Activated T-cell treated with anti-CD3 and anti-CD28 coated beads for 1 hour (primary cell): ENCODE results near the gene TTLL13.
A peak's percentile ranks its signal among the peaks of the same experiment; 100 is the strongest.
"Not testable (repeated sequence)": the region's sequence is repeated elsewhere in the genome, so short reads cannot be mapped to it uniquely, and the experiment has no call there.

ENCODE experiments used
- DNase-seq: peaks from one replicate; pipeline ENCODE4 v3.0.0-alpha.2; 2020; ENCODE audit warnings: low read depth

Gene TTLL13

GRCh38 chr15:90287101-90287500 lies 37.7 kb downstream of the TTLL13 start:
- DNase-seq, result no peak

DNA sequence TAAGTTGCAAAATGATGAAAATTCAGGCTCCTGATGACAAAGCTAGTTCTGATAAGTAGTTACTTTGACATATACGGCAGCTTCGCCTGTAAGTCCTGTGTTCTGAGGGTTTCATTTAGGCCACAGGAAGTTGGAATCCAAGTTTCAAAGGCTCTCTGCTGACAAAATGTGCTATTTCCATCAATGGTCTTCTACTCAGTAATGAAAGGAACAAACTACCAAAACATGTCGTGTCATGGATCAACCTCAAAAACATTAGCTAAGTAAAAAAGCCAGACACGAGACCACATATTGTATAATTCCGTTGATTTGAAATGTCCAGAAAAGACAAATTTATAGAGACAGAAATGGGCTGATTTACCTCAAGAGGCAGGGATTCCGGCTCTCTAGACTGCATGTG lies 38.6 kb downstream of the TTLL13 start:
- no peak for DNase-seq

DNA sequence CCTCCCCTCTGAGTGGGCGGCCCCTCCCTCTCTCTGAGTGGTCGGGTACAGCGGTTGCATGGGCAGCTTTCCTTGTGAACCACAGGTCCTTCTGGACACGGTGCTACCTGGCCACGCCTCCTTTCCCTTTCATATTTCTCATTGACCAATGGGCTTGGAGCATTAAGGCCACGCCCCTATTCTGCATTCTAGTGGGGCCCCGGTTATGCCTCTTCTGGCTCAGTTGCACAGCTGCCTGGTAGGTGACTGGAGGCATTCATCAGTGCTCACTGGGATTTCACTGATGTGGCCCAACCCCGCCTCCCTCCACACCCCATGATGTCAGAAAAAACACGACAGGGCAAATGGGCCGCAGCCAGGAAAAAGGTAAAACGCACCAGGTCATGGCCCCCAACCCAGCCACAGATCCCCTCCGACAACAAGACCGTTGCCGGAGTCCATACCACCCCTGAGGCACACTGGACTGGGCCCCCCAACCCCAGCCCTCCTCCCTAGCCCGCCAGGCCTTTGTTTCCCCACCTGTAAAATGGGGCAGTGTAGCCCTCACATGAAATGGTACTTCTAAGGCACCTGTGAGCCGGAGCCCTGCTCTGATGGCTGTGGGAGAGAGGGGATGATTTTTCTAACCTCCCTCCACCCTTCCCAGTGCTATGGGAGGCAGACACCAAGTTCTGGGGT lies 42.5 kb downstream of the TTLL13 start:
- no peak for DNase-seq

- DNase-seq, result peak; percentile 63
These were observed 43.9 kb downstream of the TTLL13 start for GRCh38 chr15:90293040-90293810.

- DNase-seq, result no peak
These were observed 44.8 kb downstream of the TTLL13 start for GRCh38 chr15:90294159-90294558.

DNA sequence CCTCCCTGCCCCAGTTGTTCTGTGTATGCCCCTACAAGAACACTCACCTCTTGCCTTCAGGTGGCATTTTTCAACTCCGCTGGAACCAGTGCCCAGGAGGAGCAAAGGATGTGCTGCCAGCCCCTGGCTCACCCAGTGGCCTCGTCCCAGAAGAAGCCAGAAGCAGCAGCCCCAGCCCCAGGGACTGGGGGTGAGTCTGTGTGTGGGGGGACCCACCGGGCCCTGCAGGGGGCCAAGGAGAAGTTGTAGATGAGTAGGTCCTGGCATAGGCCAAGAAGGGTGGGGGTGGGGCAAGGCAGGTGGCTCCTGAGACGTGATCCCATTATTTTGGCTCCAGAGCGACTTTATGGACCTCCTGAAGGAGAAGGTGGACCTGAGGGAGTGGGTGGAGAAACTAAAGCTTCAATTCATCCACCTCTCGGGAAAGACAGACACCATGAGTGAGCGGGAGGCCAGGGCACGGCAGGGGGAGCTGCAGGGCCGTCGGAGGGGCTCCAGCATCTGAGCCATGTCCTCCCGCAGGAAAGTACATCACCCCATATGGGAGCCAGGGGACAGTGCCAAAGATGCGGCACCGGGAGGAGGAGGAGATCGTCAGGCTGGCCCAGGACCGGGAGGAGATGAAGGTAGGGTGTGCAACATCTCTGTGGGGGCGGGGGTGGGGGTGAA lies 45.4 kb downstream of the TTLL13 start:
- no peak for DNase-seq

- no peak for DNase-seq
These were observed 45.9 kb downstream of the TTLL13 start for GRCh38 chr15:90295270-90295648.

GRCh38 chr15:90296316-90296884 lies 47.0 kb downstream of the TTLL13 start:
- DNase-seq, result not testable (repeated sequence)

- no peak for DNase-seq
These were observed 47.7 kb downstream of the TTLL13 start for GRCh38 chr15:90297021-90297420.

- DNase-seq, result no peak
These were observed 51.2 kb downstream of the TTLL13 start for GRCh38 chr15:90300541-90300940.

GRCh38 chr15:90300988-90301706 lies 51.8 kb downstream of the TTLL13 start:
- DNase-seq, result peak; percentile 38

- no peak for DNase-seq
These were observed 52.4 kb downstream of the TTLL13 start for GRCh38 chr15:90301707-90302300.

- not testable (repeated sequence) for DNase-seq
These were observed 56.0 kb downstream of the TTLL13 start for GRCh38 chr15:90305355-90305754.

- DNase-seq, result no peak
These were observed 56.6 kb downstream of the TTLL13 start for GRCh38 chr15:90305932-90306331.

DNA sequence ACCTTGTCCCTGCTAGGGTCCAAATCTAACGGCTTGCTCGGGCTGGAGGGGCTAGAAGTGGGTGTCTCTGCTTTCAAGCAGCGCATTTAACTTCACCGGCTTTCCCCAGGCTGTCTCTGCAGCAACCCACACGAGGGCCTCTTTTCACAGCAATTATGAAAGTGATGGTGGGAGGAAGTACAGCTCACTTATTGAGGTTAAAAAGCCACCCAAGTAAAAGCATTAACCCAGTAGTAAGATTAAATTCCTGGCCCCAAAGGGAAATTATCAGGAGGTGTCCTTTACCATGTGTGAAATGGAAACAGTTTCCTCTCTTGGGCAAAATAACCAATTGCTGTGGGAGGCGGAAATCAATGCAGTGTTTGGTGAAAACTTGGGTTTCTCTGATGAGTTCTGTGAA lies 57.2 kb downstream of the TTLL13 start:
- DNase-seq, result no peak

DNA sequence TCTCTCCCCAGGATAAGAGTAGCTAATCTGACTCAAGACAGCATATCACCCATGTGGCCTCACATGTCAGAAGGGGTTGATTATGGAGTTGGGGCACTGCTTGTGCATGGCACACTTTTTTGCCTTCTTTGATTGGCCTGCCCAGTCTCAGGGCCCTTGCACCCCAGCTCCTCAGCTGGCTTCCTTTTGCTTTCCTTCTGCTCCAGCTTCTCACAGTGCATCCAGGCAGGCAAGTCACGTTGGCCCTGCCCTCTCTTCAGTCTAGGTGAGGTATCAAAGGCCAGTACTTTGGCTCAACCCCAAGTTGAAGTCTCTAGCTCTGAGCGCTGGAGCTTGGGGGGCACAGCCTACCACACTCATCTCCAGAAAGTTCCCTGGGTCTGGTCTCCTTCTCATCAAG lies 58.3 kb downstream of the TTLL13 start:
- DNase-seq, result no peak

- DNase-seq, result no peak
These were observed 59.7 kb downstream of the TTLL13 start for GRCh38 chr15:90309020-90309419.
